ENCODE measurements around the gene NONO.
"Not testable (repeated sequence)": the region's sequence is repeated elsewhere in the genome, so short reads cannot be mapped to it uniquely, and the experiment has no call there.

Gene NONO

DNA sequence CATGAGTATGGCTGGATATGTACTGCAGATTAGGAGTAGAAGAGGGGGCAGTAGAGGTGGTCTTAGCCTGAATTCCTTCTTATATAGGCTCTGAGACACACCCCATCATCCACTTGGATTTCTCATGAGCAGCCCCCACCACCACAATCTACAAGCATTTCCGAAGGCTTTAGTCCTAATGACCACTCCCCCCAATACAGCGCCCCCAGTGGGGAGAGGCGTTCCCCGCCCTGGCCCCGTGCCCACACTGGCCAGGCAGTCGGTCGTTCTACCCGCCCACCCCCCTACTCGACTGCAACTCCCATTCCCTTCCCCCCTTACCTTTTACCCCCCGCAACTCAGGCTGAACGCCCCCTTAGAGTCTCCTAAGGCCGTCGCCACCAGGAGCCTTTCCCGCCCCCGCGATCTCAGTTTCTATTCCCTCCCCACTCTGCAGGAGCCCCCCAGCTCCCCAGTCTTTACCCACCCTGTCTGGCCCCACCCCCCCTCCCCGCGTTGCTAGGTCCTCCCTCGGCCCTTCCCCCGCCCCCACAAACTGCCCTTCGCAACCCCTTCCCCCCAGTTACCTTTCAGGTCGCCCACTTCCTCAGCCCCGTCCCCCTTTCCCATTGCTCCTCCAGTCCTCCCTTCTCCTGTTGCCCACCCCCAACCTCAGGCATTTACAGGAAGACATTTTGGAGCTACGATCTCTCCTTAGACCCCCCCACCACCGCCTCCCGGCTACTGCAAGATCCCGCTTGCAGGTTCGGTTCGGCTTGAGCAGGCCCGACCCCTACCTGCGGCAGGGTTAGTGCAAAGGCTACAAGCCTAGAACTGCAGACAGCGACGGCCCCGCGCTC, 30.0 kb upstream of the NONO start:
- no peak for TF ChIP-seq CTCF (IDR thresholded peaks at IDR 0.05)
- peak overlapping the region; percentile 29 for H3K27ac ChIP-seq
- H3K36me3 ChIP-seq, result peaks cover 2% of the 10 kb centered on the region
- peaks cover 14 to 18% of the 10 kb centered on the region in 2 experiments for H3K4me1 ChIP-seq (ENCODE audit: control insufficient read depth in 1 of 2, insufficient read depth in 1 of 2, low read depth in 1 of 2, low read length in 1 of 2)
- peak overlapping the region; percentile 68 to 69 for H3K4me3 ChIP-seq (ENCODE audit: low read depth in 1 of 2, low read length in 1 of 2)
- no peaks in the 10 kb centered on the region for H3K27me3 ChIP-seq
- no peaks in the 10 kb centered on the region for H3K9me3 ChIP-seq

DNA sequence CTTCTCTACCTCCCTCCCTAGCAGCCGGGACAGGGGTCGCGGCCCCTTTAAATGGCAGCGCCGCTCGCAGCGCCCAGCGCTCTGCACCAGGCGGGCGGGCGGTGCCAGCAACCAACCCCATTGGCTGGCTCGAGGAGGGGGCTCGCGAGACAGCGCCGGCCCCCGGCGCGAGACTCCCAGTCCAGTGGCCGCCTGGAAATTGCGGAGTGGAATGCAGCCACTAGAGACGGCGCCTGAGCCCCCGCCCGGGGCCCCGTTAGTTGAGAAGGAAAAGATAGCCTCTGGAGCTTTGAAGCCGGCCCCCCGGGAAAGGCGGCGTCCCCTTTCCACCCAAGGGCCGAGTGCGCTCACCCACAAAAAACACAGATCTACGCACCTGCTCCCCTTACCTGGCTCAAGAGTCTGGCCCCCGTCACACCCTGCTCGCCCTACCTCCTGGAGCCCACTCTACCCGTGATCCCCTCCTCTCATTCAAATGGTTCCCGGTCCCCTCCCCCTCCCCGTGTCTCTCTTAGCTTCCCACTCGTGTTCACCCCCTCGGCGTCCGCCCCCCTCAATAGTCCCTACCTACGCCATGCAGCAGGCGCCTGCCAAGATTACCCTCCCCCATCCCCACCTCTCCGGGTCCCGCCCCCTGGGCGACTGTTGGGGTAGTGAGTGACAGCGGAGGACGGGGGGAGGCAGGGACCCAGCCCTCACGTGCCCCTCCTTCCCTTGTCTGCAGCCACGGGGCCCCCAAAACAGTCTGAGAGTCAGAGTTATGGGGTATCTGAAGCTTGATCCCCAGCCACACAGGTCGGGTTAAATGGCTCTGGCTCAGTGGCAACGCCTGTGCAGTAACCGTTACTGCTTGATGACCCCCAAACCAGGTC, 29.1 kb upstream of the NONO start, which contains the start of gene ZMYM3:
ZMYM3 (minus strand) TSS at position 49 of the 872 bp plus-strand sequence. CDS start 885 bp downstream, outside the sequence.
- peak within 1 kb of the TSS; percentile 29 for H3K27ac ChIP-seq
- peaks cover 14 to 18% of the 10 kb centered on the region in 2 experiments for H3K4me1 ChIP-seq (ENCODE audit: control insufficient read depth in 1 of 2, insufficient read depth in 1 of 2, low read depth in 1 of 2, low read length in 1 of 2)
- H3K4me3 ChIP-seq (ENCODE audit: low read depth in 1 of 2, low read length in 1 of 2), result peak within 1 kb of the TSS; percentile 68 to 69
- no peak for TF ChIP-seq CTCF (IDR thresholded peaks at IDR 0.05)
- no peaks in the 10 kb centered on the region for H3K9me3 ChIP-seq
- no peaks in the 10 kb centered on the region for H3K36me3 ChIP-seq
- no peaks in the 10 kb centered on the region for H3K27me3 ChIP-seq

DNA sequence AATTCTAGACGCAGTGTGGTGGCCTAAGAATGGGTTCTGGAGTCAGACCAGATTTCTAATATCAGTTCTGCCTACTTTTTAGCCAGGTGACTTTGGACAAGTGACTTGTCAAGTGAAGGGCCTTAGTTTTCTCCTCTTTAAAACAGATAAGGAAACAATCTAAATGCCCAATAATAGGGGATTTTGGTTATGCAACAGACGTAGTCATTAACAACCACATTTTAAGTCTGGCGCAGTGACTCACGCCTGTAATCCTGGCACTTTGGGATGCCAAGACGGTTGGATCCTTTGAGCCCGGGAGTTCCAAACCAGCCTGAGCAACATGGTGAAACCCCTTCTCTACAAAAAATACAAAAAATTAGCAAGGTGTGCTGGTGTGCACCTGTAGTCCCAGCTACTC, 27.4 kb upstream of the NONO start:
- Histone ChIP-seq H3K4me1 (ENCODE audit: control insufficient read depth in 1 of 2, insufficient read depth in 1 of 2, low read depth in 1 of 2, low read length in 1 of 2) (peaks cover 14 to 18% of the 10 kb centered on the region in 2 experiments), H3K36me3 (no peaks in the 10 kb centered on the region), H3K27me3 (no peaks in the 10 kb centered on the region), H3K4me3 (ENCODE audit: low read depth in 1 of 2, low read length in 1 of 2) (no peak overlapping the region), H3K9me3 (no peaks in the 10 kb centered on the region), H3K27ac (no peak overlapping the region)
- TF ChIP-seq CTCF (IDR thresholded peaks at IDR 0.05), result no peak

GRCh38 chrX:71256856-71257255, 26.6 kb upstream of the NONO start:
- Histone ChIP-seq H3K36me3 (no peaks in the 10 kb centered on the region), H3K4me1 (ENCODE audit: control insufficient read depth in 1 of 2, insufficient read depth in 1 of 2, low read depth in 1 of 2, low read length in 1 of 2) (peaks cover 10 to 14% of the 10 kb centered on the region in 2 experiments), H3K27ac (no peak overlapping the region), H3K9me3 (no peaks in the 10 kb centered on the region), H3K4me3 (ENCODE audit: low read depth in 1 of 2, low read length in 1 of 2) (no peak overlapping the region), H3K27me3 (no peaks in the 10 kb centered on the region)
- no peak for TF ChIP-seq CTCF (IDR thresholded peaks at IDR 0.05)

DNA sequence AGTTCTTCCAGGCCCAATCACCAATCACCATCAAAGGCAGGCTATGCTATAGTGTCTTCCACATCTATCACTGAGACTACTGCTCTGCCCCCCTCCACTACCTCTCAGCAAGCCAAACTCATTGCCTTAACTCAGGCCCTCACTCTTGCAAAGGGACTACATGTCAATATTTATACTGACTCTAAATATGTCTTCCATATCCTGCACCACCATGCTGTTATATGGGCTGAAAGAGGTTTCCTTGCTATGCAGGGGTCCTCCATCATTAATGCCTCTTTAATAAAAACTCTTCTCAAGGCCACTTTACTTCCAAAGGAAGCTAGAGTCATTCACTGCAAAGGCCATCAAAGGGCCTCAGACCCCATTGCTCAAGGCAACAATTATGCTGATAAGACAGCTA, 14.8 kb upstream of the NONO start:
- not testable (repeated sequence) for H3K27me3 ChIP-seq; H3K27ac ChIP-seq; H3K9me3 ChIP-seq; H3K4me1 ChIP-seq (ENCODE audit: control insufficient read depth in 1 of 2, insufficient read depth in 1 of 2, low read depth in 1 of 2, low read length in 1 of 2); H3K36me3 ChIP-seq; H3K4me3 ChIP-seq (ENCODE audit: low read depth in 1 of 2, low read length in 1 of 2)

Data from neutrophil (primary cell).